Fibroblast of lung (primary cell): Measurements from ENCODE around the gene ARMC6.

Experiments
- EZH2 ChIP-seq: IDR thresholded peaks from 2 replicates; pipeline ENCODE4 v1.5.1; 2012; ENCODE audit warnings: low read length, control low read depth, mild to moderate bottlenecking; ENCODE audit errors: missing control alignments
- TF ChIP-seq, protein P1 (sequence below), 2 donors: IDR thresholded peaks in 1 of 2; conservative IDR thresholded peaks in 1 of 2; 1 replicate in 1 of 2; 2 replicates in 1 of 2; pipeline ENCODE4 v1.5.1; 2011 to 2012; ENCODE audit warnings: low read length in 2 of 2, control low read depth in 1 of 2, inconsistent platforms in 1 of 2, low read depth in 1 of 2, mild to moderate bottlenecking in 1 of 2

DNA sequence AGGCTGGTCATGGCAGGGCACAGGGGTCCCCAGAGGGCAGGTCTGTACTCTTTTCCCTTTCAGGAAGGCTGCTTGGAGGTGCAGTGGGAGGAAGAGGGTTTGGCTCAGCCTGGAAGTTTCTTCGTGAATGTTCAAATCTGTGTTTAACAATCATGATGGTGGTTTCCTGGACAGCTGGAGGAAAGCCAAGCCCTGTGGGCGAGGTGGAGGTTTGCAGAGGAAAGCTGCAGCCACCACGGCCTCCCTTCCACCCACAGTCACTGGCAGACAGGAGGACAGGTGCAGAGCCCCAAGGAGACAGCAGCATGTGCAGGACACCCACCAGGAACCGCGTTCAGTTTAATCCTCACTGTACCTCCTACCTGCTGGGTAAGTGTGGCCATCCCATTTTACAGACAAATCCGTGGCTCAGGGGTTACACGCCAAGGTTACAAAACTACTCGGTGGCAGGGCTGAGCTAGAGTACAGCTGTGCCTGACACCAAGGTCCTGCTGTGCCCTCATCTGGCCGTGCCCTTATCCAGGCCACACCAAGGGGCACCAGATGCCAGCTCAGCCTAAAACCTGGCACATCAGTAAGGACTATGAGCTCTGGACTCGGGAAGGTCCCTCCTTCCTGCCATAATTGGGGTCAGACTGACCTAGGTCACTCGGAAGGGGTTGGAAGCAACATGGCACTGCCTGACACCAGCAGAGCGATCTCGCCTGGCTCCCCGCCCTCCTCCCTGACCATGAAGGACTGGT lies 34.2 kb upstream of the ARMC6 start:
- TF ChIP-seq, protein P1, sequence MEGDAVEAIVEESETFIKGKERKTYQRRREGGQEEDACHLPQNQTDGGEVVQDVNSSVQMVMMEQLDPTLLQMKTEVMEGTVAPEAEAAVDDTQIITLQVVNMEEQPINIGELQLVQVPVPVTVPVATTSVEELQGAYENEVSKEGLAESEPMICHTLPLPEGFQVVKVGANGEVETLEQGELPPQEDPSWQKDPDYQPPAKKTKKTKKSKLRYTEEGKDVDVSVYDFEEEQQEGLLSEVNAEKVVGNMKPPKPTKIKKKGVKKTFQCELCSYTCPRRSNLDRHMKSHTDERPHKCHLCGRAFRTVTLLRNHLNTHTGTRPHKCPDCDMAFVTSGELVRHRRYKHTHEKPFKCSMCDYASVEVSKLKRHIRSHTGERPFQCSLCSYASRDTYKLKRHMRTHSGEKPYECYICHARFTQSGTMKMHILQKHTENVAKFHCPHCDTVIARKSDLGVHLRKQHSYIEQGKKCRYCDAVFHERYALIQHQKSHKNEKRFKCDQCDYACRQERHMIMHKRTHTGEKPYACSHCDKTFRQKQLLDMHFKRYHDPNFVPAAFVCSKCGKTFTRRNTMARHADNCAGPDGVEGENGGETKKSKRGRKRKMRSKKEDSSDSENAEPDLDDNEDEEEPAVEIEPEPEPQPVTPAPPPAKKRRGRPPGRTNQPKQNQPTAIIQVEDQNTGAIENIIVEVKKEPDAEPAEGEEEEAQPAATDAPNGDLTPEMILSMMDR (conservative IDR thresholded peaks at IDR 0.05 in 1 of 2, IDR thresholded peaks at IDR 0.05 in 1 of 2; ENCODE audit: low read depth in 1 of 2, low read length in 2 of 2), result no peak
- TF ChIP-seq EZH2, result no peak
